ENCODE data around the gene RBM28. TPM values are rescaled to one million over a fixed set of nuclear protein-coding genes. Genes with fewer than 3 reads are reported as not detected.
A peak's percentile ranks its signal among the peaks of the same experiment; 100 is the strongest.

The RBM28 gene
- total RNA-seq, 1 experiment from 2014 or later: 18.5 TPM

DNA sequence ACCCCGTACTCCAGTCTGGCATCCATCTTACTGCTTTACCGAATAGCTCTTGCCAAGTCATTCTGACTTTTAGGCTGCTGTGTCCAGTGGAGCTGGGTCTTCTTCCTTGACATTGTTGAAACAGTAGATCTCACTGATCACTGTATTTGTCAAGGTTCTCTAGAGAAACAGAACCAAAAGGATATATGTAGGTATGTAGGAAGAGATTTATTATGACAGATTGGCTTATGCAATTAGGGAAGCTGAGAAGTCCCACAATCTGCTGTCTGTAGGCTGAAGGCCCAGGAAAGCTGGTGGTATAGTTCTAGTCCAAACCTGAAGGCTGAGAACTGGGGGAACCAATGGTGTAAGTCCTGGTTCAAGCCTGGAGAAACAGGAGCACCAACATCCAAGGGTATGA, 29.9 kb upstream of the RBM28 start:
- DNase-seq (ENCODE audit: low read depth): no peak

DNA sequence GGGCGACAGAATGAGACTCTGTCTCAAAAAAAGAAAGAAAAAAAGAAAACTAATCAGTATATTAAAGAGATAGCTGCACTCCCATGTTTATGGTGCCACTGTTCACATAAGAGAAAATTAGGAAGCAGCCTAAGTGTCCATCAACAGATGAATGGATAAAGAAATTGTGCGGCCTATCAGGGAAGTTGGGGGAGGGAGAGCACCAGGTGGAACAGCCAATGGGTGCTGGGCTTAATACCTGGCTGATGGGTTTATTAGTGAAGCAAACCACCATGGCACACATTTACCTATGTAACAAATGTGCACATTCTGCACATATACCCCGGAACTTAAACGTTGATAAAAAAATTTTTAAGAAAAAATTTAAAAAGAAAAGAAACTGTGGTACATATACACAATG, 26.8 kb upstream of the RBM28 start:
- DNase-seq (ENCODE audit: low read depth): no peak

DNA sequence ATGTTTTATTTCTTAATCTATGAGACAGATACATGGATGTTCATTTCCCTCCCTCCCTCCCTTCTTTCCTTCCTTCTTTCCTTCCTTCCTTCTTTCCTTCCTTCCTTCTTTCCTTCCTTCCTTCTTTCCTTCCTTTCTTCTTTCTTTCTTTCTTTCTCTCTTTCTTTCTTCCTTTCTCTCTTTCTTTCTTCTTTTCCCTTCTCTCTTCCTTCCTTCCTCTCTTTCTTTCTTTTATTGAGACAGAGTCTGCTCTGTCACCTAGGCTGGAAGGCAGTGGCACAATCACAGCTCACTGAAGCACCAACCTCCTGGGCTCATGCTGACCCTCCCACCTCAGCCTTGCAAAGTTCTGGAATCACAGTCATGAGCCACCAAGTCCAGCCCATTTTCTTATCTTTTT, 23.3 kb upstream of the RBM28 start:
- no peak for DNase-seq (ENCODE audit: low read depth)

DNA sequence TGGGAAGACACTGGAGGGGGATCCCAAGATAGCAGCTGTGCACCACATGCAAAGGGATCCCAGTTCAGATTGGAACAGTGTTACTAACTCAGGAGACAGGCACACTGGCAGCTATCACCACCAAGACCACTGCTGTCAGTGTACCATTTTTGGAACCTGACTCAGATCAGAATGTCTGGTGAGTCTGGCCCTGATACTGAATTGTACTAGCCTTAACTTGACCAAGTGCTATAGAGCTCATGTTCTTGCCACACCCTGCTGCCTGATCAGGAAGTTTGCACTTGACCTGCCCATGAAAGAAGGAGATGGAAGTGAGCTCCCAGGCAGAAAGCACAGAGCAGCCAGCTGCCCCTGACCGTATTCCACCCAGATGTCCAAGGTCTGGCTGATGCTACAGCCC, 22.6 kb upstream of the RBM28 start:
- DNase-seq (ENCODE audit: low read depth): no peak

DNA sequence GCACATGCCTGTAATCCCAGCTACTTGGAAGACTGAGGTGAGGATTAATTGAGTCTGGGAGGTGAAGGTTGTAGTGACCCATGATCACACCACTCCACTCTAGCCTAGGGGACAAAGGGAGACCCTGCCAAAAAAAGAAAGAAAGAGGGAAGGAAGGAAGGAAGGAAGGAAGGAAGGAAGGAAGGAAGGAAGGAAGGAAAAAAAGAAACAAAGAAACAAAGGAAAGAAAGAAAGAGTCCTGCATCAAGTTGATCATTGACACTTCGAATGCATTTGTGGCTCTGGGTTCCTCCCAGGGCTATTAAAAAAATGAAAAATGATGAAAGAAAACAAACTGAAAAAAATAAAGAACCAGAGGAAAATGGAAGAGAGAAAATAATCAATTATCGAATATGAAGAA, 21.7 kb upstream of the RBM28 start:
- DNase-seq (ENCODE audit: low read depth): no peak

DNA sequence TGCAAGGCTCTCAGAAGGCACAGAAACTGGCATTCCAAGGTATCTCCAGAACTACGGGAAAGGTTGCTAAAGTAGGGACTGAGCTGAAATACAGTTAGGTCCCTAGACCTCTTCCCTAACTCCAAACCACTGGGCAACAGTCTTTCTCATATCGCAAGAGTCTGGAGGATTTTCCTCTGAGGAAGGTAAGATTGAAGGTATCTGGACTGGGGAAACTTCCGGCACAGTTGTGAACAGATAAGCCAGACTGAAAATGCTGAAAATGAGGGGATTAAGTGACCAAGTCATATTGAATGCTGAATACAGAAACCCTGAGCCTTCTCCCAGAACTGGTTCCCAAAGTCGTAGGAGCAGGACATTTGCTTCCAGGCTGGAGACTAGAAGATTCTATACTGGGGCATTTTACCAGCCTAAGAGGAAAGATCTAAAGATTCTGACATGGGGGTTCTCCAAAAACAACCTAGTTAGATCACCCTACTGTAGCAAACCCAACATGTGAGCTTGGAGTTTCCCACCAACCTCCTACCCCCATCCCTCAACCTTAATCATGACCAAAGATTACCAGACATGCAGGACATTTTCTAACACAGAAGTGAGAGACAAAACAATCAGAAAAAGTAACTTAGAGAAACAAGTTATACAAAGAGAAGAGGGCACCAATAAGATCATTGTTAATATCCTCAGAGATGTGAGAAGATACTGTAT, 20.6 kb upstream of the RBM28 start:
- no peak for DNase-seq (ENCODE audit: low read depth)

DNA sequence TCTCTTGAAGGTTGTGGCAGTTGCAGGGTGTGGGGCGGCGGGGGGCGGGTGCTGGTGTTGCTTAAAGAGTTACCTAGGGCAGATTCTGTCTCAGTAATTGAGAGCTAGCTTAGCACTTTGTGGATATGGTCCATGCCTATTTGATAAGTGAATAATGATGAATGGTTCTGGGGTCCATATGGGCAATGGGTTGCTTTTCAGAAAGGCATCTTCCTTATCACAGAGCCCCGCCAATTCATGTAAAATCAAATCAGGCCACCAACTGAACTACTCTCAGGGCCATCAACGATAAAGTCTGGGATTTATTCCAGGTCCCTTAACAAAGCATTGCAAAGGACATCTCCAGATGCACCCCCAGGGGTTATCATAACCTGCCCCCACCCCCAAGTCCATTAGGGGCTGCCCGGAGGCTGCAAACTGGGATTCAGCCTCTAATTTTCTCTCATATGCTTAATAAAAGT, 19.6 kb upstream of the RBM28 start:
- DNase-seq (ENCODE audit: low read depth): no peak

DNA sequence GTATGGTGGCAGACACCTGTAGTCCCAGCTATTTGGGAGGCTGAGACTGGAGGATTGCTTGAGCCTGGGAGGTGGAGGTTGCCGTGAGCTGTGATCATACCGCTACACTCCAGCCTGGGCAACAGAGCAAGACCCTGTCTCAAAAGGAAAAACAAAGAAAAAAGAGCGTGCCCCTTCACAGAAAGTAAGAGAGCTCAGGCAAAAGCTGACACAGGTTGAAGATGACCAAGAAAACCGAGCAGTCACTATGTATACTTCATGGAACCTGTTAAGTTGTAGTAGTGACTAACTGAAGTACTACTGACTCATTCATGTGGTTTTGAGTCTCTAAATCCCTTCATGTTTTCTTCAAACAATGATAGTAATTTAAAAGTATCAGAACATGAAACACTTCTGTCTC, 19.0 kb upstream of the RBM28 start:
- peak; percentile 70 for DNase-seq (ENCODE audit: low read depth)

DNA sequence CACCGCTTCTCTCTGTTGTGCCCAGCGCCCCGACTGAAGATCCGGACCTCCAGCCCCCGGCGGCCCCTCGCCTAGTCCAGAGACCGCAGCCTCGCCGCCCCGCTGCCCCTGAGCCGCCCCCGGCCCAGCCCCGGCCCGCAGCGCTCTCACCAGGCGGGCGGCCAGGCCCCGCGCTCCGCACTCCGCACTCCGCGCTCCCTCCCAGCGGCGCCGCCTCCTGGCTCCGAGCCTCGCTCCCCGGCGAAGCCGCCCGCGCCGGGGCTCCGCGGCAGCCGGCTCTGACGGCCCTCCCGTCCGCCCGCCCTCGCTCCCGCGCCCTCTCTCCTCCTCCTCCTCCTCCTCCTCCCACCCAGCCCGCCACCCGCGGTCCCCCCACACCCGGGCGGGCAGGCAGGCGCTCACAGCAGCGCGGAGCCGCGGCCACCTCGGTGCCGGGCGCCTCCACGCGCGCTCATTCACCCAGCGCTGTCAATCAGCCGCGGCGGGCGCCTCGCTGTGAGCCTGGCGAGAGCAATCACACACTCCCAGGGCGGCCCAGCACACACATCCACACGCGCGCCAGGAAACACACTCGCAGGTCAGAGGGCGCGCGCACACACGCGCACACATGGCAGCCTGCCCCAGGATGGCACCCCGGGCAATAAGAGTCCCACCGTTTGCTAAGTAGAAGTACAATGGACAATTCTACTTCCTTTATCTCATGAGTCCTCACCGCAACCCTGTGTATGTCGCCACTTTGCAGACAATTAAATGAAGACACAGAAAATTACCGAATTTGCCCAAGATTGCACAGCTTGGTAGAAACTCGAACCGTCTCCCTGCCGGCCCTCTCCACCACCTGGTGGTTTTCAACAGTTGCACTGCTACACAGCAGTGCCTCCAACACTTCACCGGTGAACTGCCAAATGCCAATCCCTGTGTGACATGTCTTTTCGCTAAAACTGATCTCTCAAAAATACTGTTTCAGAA, 18.0 kb upstream of the RBM28 start, which contains the start of gene PRRT4:
TSS of gene PRRT4 (minus strand) at position 280 of the 969 bp plus-strand sequence.
- DNase-seq (ENCODE audit: low read depth): no peak

DNA sequence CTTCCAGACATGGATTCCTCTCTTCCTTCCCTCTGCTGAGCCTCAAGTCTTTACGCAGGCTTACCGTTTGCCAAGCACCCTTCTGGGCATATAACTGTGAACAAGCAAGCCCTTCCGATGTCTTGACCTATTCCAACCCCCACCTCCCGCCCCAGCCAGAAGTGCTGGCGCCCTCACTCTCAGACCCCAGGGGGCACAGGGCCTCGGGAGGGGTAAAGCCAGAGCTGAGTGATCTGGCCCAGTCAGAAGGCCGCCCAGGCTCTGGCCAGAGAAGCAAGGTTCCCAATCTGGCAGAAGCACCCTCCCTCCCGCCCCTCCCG, 16.6 kb upstream of the RBM28 start:
- DNase-seq (ENCODE audit: low read depth): no peak

DNA sequence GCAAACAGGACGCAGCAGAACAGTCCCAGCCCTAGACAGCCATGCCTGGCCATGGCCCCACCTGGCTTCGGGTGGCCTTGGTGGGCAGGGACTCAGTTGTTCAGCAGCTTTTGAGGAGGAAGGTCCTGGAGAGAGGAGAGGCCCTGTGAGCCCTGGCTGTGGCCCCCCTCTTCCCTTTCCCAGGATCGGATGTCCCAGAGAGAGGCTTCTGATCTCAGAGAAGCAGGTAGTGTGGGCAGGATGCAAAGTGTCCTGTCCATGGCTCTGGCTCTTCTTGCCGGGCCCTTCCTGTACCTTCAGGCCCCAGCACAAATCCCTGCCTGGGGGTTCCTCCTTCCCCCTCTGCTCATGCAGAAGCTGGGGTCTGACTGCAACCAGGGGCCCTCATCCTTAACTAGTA, 16.2 kb upstream of the RBM28 start:
- no peak for DNase-seq (ENCODE audit: low read depth)

DNA sequence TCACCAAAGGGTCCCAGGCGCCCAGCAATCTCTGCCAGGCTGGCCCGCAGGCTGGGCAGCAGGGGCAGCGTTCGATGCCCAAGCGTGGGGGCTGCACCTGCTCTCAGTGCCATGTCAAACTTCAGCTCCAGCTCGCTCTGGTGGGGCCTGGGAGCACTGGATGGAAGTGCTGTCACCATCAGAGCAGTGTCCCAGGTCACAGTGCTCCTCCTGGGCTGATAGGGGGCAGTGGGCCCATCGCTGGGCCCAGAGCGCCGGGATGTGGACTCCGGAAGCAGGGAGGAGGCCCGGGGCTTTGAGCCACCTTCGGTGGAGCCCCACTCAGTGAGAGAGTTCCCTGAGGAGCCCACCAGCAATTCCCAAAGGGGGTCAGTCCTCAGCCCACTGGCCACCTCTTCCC, 15.6 kb upstream of the RBM28 start:
- no peak for DNase-seq (ENCODE audit: low read depth)

DNA sequence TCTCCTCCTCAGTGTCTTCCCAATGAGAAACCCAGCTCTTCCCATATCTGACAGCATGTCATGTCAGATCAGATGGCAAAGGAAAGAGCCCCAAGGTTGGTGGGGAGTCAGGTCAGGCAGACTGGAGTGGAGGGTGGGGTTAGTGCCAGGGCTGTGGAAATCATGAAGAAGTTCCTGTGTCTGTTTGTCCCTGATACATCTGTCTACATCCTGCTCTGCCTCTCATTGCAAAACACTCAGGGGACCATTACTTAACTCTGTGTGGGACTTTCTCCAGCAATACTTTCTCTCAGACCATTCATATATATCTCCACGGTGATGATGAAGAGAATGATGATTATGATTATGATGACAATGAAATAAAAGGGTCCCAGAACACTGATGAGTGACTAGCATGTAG, 14.5 kb upstream of the RBM28 start:
- no peak for DNase-seq (ENCODE audit: low read depth)

DNA sequence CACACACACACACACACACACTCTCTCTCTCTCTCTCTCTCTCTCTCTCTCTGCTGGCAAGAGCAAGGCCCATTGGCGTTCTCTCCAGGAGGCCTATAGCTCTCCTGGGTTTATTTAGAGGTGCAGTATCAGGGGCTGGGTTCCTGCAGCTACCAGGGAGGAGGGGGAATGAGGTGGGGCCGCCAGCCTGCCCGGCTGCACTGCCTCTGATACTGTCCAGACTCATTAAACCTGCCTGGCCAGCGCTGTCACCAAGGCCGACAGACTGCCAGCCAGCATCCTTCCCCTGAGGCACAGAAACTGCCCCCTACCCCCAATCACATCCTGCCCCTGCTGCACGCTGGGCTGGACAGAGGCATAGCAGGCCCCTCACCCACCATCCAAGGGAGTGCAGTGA, 13.5 kb upstream of the RBM28 start:
- DNase-seq (ENCODE audit: low read depth): no peak

DNA sequence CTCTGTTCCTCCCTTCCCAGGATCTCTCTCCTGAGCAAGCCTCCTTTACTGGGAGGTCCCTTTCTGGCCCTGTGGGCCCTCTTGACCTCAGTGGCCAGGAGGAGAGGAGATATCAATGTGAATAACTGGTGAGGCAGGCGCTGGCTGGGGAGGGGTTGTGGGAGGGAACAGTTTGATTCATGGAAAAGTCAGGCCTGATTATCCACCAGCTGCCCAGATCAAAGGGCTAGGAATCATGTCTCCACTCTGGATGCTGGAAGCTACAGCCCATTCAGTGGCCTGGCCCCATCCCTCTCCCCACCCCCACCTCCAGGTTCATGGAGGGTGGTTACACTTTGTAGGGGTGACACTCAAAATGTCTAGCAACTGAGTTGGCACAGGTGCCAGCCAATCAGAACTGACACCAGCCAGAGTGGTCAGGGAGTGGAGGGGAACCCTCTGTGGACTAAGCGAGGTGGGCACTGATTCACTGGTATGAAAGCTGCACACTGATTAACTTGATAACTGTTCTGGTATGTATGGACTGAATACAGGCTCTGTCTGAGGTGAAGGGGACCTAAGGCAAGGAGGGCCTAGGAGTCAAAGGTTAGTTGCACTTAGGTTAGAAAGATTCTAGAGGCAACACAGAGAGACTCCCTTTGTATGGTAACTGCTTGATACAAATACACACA, 13.0 kb upstream of the RBM28 start:
- no peak for DNase-seq (ENCODE audit: low read depth)

DNA sequence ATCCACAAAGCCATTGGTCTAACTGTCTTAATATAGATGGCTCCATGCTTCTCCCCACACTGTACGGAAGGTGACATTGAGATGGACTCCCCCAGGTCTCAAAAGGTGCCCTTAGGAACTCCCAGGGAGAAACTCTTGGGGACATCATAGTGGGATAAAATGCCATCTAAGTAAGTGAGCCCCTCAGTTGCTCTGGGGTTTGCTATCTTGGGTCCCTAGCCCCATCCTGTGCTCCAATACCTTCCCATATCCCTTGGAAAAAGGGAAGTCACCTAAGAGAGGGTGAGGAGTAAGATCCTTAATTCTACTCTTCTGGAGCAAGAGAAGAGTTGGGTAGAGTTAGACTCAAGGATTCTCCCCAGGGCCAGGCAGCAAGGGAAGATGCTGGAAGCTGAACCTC, 9.9 kb upstream of the RBM28 start:
- DNase-seq (ENCODE audit: low read depth): no peak

DNA sequence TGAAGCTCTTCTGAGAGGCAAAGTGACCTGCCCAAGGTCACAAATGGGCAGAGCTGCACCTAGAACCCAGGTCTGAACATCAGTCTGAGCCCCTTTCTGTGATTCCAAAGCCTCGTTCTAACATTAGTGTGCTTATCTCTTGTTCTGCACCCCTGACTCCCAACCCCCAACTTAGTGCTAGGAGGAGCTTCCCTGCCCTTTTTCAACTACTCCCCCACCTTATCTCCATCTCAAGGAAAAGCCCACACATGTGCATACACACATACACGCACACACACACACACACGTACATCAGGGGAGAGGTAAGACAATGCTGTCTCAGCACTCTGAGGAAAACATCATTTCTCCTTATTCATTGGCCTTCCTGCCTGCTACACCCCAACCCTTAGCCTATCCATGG, 9.5 kb upstream of the RBM28 start:
- no peak for DNase-seq (ENCODE audit: low read depth)

DNA sequence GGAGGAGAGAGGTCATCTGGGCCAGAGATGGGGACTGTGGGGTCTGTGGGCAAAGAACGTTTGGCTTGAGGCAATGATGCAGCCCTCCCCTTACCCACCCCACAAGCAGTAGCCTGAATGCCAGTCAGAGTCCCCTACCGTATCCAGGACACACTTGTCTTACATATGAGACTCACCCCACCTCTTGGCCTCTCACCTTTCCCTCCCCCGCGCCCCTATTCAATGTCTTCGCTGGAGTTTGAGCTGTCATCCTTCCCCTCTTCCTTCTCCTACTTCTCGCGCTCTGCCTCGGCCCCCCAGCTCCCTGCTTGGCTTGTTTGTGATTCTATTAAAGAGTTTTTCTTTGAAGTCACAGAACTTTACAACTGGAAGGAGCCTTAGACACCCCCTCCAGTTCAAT, 8.9 kb upstream of the RBM28 start:
- DNase-seq (ENCODE audit: low read depth): no peak

DNA sequence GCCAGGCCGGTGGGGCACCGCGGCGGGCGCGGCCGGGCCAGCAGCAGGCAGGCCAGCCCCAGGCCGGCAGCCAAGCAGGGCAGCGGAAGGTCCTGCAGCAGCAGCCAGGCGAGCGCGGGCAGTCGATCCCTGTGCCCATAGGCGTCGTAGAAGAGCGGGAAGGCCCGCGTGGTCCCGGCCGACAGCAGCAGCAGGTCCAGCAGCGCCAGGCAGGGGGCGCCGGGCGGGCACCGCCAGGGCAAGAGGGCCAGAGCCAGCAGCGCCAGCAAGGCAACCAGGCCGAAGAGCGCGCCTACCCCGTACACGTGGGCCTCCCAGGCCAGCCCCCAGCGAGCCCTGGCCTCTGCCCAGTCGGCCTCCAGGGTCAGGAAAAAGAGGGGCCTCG, 8.4 kb upstream of the RBM28 start:
- peak; percentile 52 for DNase-seq (ENCODE audit: low read depth)

DNA sequence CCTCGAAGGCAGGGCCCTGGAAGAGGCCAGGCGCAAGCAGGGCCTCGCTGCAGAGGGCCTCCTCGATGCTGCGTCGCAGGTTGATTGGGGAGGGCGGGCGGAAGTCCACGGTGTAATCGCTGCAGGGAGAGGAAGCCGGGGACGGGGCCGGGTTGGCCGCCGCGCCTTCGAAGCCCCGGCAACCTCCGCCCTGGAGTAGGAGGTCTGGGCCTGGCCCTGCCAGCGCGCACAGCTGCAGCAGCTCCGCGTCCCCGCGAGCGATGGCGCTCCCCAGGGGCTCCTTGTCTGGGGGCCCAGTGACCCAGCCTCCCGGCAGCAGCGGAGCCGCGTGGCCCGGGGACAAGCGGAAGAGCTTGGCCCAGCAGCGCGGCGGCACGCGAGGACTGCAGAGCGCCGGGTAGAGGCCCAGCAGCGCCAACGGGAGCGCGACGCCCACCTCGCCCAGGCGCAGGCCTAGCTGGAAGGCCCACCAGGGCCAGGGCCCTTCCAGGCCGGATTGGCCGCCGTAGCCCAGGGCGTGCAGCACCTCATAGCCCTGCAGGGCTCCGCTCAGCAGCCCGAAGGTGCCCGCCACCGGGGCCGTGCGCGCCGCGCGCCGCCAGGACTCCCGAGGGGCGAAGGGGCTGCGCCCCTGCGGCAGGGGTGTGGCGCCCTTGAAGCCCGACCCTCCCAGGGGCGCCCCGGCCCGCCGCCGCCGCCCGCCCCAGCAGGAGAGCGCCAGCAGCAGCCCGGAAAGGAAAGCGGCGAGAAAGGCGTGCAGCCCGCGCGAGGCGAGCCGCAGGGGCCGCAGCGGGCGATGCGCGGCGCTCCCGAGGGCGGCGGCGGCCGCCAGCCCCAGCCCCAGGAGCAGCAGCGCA, 7.8 kb upstream of the RBM28 start:
- no peak for DNase-seq (ENCODE audit: low read depth)

DNA sequence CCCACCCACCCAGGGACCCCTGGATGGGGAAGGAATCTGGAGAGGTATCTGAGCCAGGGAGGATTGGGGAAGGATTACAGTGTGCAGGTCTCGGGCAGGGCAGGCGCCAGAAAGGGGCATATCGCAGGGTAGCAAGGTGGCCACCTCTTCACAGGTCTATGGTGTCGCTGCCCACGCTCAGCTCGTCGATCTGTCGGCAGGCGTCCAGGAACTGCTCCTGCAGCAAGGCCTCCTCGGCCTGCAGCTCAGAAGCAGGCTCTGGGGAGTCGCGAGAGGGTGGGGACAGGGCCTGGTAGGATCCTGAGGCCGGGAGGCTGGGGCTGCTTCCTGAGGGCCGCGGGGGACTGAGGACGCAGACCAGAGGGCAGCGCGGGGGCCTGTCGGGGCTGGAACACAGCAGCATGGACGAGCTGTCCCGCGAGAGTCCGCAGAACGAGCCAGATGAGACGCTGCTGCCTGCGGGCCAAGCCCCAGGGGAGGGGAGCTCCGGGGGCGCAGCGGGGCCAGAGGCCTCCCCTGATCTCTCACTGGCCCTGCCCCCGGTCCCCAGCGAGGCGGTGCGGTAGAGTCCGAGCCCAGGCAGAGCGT, 7.1 kb upstream of the RBM28 start:
- no peak for DNase-seq (ENCODE audit: low read depth)

Measured in M059J (cell line).